Glomerular visceral epithelial cell (primary cell): Measurements from ENCODE around the gene BDKRB2.

Source experiments
- DNase-seq: peaks from one replicate; pipeline ENCODE4 v3.0.0-alpha.2; 2016; ENCODE audit errors: extremely low spot score

The BDKRB2 gene

DNA sequence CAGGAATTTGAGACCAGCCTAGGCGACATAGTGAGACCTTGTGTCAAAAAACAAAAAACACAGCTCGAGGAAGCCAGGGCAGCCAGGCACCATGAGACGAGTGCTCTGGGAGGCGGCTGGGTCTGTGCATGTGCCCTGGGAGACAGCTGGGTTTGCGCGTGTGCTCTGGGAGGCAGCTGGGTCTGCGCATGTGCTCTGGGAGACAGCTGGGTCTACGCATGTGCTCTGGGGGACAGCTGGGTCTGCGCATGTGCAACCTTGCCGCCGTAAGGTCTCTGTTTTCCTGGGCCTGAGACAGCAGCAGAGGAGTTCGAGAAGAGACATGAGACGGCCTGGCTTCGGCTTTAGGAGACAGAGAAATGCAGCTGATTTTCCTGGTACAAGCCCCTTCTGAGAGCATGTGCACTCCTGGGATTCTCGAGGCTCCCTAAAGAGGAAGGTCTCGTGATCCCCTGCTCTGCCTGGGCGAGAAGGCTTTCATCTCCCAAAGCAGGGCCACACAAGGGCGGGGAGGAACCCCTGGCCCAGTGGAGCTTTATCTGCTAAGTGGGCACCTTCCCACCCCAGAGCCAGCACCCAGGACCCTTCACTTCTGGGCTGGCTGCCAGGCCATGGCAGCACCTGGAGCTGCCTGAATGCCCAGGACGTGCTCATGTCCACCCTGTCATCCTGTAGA lies 47.8 kb downstream of the BDKRB2 start:
- DNase-seq, result no peak

DNA sequence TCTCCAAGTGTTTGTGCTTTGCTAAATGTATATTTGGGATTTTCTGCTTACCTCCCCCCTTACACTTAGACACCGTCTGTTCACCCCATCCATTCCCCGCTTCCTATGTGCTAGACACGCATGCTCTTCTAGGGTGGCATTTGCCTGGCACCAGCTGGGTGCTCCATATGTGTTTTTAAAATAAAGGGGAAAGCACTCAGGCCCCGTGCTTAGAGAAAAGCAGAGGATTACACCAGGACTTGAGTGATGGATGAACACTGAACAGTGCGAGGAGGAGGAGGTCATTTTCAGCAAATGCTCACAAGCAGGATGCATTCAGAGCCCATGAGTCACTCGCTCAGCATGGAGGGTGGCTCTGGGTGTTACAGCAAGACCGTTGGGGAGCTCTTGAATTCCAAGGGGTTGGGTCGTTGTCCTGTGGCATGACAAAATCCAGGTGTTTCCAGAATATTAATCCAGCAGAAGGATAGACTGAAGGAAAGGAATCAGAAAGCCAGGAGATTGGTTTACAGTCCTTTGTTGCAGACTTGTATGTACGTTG lies 48.4 kb downstream of the BDKRB2 start:
- peak; percentile 79 for DNase-seq

- DNase-seq, result no peak
These were observed 50.0 kb downstream of the BDKRB2 start for GRCh38 chr14:96254687-96255086.

DNA sequence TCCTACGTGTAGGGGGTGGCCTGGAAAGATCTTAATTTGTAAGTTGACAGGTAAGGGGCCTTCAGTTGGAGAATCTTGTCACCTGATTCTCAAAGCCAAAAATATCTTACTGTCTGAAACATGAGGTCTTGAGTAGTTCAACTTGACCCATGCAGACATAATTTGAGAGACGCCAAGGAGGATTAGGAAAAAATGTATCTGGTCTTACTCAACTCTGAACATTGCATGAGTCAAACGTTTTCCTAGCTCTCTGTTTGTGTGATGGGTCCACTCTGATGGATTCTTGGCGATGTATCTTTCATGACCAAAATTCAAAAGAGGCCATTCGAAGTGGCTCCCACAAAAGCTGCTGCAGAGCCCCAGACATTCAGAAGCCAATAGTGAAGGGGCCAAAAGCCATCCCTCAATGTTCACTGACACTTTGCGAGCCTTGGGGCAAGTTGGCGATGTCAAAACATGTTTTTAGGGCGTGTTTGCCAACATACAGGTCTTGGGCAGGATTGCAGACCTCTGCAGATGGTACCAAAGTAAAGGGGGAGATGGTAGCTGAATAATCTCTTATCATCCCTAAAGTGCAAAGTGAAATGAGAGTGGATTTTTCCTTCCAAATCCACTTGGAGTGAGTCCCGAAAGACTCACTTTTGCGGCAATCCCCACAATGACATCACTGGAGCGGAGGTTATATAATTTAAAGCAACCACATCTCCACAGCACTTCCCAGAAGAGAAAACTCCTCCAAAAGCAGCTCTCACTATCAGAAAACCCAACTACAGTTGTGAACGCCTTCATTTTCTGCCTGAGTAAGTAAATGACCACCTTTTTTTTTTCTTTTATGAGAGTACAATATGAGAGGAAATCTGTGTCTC lies 51.1 kb downstream of the BDKRB2 start, which contains the start of gene BDKRB1:
Gene BDKRB1, plus strand, starts transcription at position 710 of the 866 bp plus-strand sequence. CDS start 7,473 bp downstream, outside the sequence.
- no peak for DNase-seq

DNA sequence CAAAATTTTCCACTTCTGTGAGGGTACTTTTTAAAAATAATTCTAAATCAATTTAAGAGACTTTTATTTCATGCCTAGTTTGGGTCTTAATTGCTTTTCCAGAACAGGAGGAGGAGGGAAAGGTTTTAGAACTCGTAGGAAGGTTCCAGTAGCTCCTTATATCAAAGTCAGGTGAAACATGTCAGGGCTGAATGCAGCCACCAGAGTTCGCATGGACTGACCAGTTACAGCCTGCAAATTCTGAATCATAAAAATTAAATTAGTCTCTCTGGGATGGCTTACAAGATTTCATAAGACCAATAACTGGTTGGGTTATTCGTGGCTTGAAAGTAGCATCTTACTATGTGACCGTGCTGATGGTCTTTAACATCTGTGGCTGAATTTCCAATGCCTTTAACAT lies 51.8 kb downstream of the BDKRB2 start:
- no peak for DNase-seq

DNA sequence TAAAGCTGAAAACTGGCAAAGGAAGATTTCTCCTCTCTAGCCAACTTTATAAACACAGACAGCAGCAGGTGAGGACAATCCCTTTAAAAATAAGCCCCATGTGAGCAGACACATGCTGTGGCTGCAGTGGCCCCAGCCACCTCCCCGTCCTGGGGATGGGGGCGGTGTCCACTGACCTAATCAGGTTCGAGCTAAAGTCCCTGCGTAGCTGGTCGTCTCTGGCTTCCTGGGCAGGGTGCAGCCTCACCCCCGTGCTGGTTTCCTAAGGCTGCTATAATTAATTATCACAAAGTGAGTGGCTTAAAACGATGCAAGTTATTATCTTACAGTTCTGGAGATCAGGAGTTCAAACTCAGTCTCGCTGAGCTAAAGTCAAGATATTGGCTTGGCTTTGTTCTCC lies 52.4 kb downstream of the BDKRB2 start:
- no peak for DNase-seq

GRCh38 chr14:96257900-96258299 lies 53.3 kb downstream of the BDKRB2 start:
- DNase-seq, result no peak

- no peak for DNase-seq
These were observed 55.7 kb downstream of the BDKRB2 start for GRCh38 chr14:96260341-96260821.

DNA sequence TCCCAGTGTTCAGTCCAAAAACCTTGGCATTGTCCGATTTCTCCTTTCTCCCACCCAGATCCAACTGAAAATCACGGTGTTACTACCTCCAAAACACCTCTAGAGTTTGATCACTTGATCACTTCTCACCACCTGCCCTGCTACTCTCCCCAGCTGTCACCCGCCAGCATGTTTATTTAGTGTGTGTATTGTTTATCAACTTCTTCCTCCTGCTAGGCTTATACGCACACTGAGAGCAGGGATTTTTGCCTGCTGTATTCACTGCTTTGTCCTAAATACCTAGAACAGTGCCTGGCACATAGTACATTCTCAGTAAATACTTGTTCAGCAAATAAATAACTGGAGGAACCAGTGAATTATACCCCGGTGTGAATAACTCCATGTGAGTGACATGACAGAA lies 56.4 kb downstream of the BDKRB2 start:
- DNase-seq, result no peak

- no peak for DNase-seq
These were observed 57.4 kb downstream of the BDKRB2 start for GRCh38 chr14:96261772-96262655.

DNA sequence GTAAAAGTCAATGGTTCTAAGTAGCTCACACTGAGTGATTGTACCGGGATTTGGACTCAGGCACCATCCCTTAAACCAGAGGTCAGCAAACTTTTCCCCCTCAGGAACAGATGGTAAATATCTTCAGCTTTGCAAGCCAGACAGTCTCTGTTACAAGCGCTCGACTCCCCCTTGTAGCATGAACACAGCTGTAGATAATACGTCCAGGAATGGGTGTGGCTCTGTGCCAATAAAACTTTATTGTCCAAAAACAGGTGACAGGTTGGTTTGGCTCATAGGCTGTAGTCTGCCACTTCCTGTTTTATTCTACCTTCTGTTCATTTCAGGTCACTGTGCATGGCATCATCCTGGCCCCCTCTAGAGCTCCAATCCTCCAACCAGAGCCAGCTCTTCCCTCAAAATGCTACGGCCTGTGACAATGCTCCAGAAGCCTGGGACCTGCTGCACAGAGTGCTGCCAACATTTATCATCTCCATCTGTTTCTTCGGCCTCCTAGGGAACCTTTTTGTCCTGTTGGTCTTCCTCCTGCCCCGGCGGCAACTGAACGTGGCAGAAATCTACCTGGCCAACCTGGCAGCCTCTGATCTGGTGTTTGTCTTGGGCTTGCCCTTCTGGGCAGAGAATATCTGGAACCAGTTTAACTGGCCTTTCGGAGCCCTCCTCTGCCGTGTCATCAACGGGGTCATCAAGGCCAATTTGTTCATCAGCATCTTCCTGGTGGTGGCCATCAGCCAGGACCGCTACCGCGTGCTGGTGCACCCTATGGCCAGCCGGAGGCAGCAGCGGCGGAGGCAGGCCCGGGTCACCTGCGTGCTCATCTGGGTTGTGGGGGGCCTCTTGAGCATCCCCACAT lies 58.9 kb downstream of the BDKRB2 start:
- DNase-seq, result no peak

DNA sequence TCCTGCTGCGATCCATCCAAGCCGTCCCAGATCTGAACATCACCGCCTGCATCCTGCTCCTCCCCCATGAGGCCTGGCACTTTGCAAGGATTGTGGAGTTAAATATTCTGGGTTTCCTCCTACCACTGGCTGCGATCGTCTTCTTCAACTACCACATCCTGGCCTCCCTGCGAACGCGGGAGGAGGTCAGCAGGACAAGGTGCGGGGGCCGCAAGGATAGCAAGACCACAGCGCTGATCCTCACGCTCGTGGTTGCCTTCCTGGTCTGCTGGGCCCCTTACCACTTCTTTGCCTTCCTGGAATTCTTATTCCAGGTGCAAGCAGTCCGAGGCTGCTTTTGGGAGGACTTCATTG lies 59.5 kb downstream of the BDKRB2 start:
- no peak for DNase-seq

DNA sequence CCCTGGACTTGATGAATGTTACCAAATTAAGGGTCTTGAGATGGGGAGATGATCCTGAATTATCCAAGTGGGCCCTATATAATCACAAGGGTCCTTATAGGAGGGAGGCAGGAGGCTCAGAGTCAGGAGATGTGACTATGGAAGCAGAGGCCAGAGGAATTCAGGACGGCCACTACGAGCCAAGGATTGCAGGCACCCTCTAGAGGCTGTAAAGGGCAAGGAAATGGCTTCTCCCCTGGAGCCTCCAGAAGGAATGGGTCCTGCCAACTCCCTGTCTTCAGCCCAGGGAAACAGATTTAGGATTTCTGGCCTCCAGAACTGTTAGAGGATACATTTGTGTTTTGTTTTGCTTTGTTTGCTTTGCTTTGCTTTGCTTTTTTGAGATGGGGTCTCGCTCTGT lies 60.2 kb downstream of the BDKRB2 start:
- DNase-seq, result no peak

GRCh38 chr14:96265383-96266095 lies 60.9 kb downstream of the BDKRB2 start:
- DNase-seq, result no peak

DNA sequence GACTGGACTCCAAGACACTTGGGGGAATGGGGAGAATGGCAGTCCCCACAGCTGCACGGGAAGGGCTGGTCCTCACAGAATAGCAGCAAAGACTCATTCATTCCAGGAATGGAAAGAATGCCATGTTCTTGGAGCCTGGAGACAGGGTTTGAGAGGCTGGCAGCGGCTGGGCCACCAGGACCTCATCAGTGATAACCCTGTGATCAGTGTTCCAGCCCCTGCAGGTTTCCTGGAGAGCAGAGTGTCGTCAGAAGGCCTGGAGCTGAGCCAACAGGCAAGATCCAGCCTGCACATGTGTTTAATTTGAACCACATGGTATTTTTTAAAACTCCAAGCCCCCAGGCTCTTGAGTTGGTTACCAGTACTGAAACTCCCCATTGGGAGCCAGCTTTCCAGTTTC lies 62.7 kb downstream of the BDKRB2 start:
- DNase-seq, result peak; percentile 47

- DNase-seq, result peak; percentile 54
These were observed 63.3 kb downstream of the BDKRB2 start for GRCh38 chr14:96267916-96268315.

- peak; percentile 95 for DNase-seq
These were observed 64.1 kb downstream of the BDKRB2 start for GRCh38 chr14:96268431-96269358.

- no peak for DNase-seq
These were observed 64.7 kb downstream of the BDKRB2 start for GRCh38 chr14:96269359-96269710.
